Activated CD8-positive, alpha-beta memory T cell treated with anti-CD3 and anti-CD28 coated beads for 48 hours (primary cell): ENCODE measurements around the gene PCDH9.
"Not testable (repeated sequence)": the region's sequence is repeated elsewhere in the genome, so short reads cannot be mapped to it uniquely, and the experiment has no call there.

ENCODE experiments used
- DNase-seq, 3 experiments: peaks; one replicate each; pipeline ENCODE4 v3.0.0-alpha.2; 2020; ENCODE audit warnings: low read depth in 2 of 3, low spot score in 2 of 3

Gene PCDH9

GRCh38 chr13:66927562-66927961, 302.6 kb downstream of the PCDH9 start:
- DNase-seq = no peak

DNA sequence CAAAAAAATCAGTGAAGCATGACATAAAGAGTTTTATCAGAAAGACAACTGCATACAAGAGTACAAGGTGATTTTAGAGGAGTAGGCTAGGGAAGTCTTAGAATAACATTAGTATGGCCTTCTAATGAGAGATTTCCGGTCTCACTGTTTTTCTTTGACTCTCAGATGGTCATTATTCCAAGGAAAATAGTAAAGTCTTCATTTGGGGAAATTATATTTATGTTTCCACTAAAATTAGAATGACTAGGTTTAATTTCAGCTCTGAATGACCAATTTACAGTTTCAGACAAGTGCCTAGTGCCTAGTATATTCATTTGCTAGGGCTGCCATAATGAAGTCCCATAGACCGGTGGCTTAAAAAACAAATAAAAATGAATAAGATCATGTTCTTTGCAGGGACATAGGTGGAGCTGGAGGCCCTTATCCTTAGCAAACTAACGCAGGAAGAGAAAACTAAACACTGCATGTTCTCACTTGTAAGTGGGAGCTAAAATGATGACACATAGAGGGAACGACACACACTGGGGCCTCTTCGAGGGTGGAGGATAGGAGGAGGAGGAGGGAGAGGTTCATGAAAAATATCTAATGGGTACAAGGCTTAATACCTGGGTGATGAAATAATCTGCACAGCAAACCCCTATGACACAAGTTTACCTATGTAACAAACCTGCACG, 303.1 kb downstream of the PCDH9 start:
- no peak for DNase-seq

DNA sequence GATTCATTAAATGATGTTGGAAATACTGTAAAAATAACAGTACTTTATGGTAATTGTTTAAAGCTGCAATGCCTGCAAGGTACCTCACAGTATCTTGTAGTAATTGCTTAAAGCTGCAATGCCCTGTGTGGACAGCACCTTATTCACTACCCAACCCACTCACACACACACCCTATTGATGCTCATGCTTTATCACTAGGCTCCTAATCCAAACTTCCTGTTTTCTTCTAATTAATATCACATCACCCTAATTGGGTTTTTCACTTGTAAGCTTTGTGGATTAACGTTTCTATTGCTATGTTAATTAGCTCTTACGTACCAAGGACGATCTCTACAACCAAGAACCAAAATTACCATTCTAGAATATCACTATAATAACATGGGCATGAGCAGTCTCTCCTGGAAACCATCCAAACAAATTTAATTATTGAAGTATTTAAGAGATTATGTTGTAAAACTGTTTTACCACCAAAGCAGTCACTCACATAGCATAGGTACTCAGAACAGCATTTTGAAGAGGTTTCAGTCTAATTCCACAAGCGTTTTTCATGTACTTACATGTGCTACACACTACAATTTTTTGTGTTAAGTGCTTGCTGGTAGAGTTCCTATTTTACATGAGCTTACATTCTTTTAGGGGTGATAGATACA, 303.8 kb downstream of the PCDH9 start:
- DNase-seq = no peak

DNA sequence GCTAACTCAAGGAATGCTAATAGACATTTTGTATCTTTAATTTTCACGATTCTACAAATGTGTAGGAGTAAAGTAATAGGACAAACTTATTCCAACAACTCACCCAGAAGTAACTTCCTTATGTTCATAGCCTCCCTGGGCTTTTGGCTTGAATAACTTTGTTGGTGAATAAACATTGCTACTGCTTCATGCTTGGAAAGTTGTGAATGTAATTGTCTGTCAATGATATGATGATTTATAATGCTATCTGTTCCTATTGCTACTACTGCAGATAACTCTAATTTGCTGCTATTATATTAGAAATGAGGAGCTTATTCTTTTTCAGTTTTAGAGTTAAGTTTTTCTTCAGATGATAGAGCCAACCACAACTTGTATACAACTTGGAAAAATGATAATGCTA, 307.7 kb downstream of the PCDH9 start:
- no peak for DNase-seq

DNA sequence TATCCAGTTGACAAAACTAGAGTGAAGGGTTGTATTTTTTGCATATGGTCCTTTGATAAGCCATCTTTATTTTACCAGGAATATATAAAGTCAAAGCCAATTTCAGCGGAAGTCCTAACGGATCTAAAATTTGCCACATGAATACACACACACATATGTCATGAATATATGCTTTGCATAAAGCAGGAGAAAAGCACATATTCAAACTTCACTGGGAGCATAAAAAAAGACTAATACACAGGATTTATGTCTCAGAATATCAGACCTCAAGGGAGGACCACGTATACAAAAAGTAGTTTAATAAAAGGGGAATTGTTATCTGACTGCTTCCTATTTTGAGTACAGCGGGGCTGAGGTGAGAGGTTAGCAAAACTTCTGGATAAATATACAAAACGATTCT, 308.7 kb downstream of the PCDH9 start:
- no peak for DNase-seq

DNA sequence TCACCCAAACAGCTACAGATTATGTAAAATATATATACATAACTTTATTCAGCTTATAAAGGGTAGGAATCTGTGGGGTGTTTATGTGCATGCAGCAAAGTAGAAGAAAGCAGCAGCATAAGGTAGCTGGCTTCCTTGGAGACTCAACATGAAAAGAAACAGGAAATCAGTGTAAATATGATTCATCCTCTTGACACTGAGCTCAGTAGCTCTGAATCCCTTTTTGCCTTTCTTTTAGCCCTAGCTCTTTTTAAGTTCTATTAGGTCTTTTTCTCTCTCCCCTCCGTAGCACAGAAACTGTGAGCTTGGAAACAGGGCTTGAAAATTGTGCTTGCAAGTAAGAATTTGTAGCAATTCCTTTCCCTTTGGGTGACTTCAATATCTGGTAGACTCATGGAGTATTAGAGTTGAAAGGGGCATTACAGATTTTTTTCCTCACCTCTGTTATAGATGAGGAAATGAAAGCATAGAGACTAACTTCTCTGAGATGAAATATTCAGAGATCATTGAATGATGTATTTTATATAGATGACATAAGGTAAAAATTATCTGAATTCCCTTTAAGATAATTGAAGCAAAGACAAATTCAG, 314.4 kb downstream of the PCDH9 start:
- no peak for DNase-seq

DNA sequence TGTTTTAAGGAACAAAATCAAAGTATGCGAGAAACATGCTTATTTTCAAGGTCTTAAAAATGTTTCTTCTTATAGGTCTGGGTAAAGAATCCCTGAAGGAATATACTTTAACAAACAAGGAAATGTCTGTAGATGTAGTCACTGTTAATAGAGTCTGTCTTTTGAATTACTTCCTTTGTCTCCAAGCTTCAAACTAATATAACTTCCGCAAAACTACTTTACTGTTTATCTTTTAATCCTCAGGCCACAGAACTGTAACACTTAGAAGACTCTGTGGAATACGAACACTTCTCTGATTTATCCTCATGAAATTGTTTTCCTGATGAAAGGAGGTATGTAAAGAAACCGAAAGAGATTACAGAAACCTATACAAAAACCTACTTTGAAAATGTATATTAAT, 316.0 kb downstream of the PCDH9 start:
- DNase-seq = no peak

DNA sequence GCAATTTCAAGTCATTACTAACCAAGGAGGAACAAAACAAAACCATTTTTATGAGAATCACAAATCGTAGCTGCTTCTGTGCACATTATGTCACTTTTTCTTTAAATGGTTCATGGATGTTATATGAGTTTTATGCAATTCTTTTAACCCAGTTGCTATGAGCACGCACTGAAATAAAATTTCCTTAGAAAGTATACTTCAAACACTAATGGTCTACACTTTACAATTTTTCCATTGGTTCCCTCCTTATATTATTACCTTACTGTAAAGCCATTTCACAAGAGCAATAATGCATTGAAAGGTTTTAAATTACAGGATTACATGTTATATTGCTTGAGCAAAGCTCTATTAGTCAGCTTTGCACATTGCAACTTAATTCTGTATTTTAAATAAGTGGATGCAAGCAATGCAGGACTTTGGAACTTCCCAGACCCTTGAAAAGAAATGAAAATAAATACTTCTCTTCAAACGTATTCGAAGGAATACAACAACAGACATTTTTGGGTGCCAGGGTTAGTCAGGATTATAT, 318.7 kb downstream of the PCDH9 start:
- DNase-seq = no peak

GRCh38 chr13:66899955-66900354, 330.2 kb downstream of the PCDH9 start:
- DNase-seq = no peak

GRCh38 chr13:66896933-66897332, 333.2 kb downstream of the PCDH9 start:
- DNase-seq = no peak

DNA sequence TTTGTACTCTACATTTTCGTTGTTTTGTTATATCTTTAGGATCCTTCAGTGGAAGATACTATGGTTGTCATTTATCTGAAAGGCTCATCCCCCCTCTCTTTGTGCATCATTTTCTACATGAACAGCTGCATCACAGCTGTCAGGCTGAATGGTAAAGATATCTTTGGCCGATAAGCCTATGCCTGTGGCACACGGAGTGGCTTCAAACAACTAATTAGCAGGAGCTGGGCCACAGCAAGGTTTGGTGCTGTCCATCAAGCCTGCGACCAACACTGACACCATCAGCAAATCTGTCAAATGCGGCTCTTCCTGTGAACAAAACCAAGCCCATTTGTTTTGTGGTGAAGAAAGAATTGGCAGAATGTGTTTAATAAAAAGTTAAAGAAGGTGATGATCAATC, 334.4 kb downstream of the PCDH9 start:
- DNase-seq = no peak

- no peak for DNase-seq
These were observed 334.8 kb downstream of the PCDH9 start for GRCh38 chr13:66895320-66895719.

GRCh38 chr13:66888698-66889097, 341.4 kb downstream of the PCDH9 start:
- DNase-seq = no peak

GRCh38 chr13:66887088-66887487, 343.0 kb downstream of the PCDH9 start:
- no peak for DNase-seq

GRCh38 chr13:66886264-66886663, 343.9 kb downstream of the PCDH9 start:
- no peak for DNase-seq

- DNase-seq = not testable (repeated sequence)
These were observed 349.0 kb downstream of the PCDH9 start for GRCh38 chr13:66881170-66881569.

- no peak for DNase-seq
These were observed 350.1 kb downstream of the PCDH9 start for GRCh38 chr13:66879988-66880387.

DNA sequence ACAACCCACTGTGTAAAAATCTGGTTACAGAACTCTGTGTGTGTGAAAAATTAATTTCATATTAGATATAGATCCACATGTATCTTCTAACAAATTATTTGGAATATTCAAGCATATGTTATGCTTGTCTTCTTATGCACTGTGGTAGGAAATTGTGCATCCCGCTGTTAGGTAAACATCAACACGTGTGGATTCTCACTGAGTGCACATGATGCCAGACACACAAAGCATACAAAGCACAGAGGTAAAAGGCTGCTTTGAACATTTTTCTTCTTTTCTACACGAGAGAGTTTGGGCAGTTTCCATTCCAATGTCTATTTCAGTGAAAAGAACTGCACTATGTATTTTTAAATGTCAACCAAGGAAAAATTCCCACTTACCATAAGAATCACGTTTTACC, 354.9 kb downstream of the PCDH9 start:
- no peak for DNase-seq

DNA sequence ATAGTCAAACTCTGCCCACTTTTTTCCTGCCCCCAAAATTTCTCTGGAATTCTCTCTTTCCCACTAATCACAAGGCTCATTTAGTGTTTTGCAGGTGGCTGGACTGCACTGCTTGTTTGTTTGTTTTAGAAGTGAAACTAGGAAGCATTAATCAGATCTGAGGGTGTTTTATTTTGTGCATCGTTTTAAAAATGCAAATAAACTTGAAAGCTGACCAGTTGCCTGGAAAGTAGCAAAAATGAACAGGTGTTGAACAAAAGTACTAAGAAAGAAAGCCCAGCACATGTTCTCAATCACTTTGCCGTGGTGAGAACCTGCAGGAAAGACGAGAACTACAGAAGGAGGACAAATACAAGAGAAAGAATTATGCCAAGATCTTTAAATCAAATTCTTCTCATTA, 365.5 kb downstream of the PCDH9 start:
- DNase-seq = no peak

- DNase-seq = no peak
These were observed 369.2 kb downstream of the PCDH9 start for GRCh38 chr13:66860878-66861417.

DNA sequence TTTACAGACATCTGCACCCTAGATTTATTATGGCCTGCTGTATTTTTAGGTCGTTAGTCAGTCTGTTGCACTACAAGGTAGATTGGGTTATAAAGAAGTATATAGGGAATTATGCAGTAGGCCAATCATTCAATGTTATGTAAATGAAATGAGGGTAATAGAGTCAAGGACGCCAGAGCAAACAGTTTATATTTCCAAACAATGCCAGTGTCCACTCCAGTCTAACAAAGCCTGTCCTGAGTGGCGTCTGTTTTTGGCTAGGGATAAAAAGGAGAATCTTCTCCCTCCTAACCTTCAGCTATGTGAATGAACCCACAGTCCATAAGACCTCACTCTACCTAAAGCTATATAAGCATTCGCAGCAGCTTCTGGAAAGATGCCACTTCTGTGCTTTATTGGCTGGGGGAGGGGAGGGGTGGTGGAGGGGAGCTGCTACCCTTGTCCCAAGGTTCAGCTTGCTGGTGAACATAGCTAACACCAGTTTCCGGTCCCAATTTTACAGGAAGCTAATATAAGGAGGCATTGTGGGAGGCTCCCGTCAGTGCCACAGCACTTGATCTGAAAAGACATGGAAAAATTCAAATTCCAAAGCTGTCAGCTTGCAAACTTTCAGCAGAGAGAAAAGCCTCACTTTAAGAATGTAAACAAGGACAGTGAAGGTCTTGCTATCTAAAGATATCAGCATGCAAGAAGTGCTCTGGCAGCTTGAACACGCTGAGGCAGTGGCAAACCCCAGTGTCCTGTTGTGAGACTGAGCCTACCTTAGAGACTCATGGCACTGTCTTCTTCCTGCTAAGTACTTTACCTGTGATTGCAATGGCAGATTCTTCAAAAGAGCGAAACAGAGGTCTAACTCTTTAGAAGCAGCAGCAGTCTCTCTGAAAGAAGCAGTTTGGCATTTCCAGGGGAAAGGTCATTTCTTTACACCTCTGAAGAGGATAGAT, 369.9 kb downstream of the PCDH9 start:
- no peak for DNase-seq
